ENCODE measurements around the gene MARK3. TPM values are rescaled to one million over a fixed set of nuclear protein-coding genes. Genes with fewer than 3 reads are reported as not detected.

The MARK3 gene
- total RNA-seq, 2 experiments from 2014 or later: 78.6 to 81.4 TPM

- CTCF ChIA-PET: no interaction called here
- no peak overlapping the region for H3K4me3 Mint-ChIP-seq
Measured at GRCh38 chr14:103532216-103533136, 147.3 kb downstream of the MARK3 start.

GRCh38 chr14:103533137-103533998, 148.2 kb downstream of the MARK3 start:
- Mint-ChIP-seq H3K27me3 (no peaks in the 10 kb centered on the region), H3K4me3 (no peak overlapping the region), H3K4me1 (peaks cover 24% of the 10 kb centered on the region), H3K9me3 (no peaks in the 10 kb centered on the region), H3K27ac (no peak overlapping the region), H3K36me3 (ENCODE audit: low read depth) (peaks cover 4% of the 10 kb centered on the region)
- ChIA-PET POLR2A (no interaction called here), CTCF (interaction anchor here (2.1 kb wide), 1 partner anchor 15 kb away, joined by 7 read pairs; no protein-coding TSS in a partner anchor)
- DNase-seq: no peak

More at GRCh38 chr14:103532216-103533136, 147.3 kb downstream of the MARK3 start:
- DNase-seq: no peak
- H3K9me3 Mint-ChIP-seq: no peaks in the 10 kb centered on the region
- POLR2A ChIA-PET: no interaction called here
- H3K27me3 Mint-ChIP-seq: no peaks in the 10 kb centered on the region
- H3K27ac Mint-ChIP-seq: no peak overlapping the region
- peaks cover 30% of the 10 kb centered on the region for H3K4me1 Mint-ChIP-seq
- peaks cover 4% of the 10 kb centered on the region for H3K36me3 Mint-ChIP-seq (ENCODE audit: low read depth)

GRCh38 chr14:103533999-103534575, 148.9 kb downstream of the MARK3 start:
- H3K9me3 Mint-ChIP-seq: no peaks in the 10 kb centered on the region
- peaks cover 2% of the 10 kb centered on the region for H3K36me3 Mint-ChIP-seq (ENCODE audit: low read depth)
- peaks cover 20% of the 10 kb centered on the region for H3K4me1 Mint-ChIP-seq
- H3K4me3 Mint-ChIP-seq: no peak overlapping the region
- ChIA-PET POLR2A (no interaction called here), CTCF (interaction anchor here (1.0 to 2.1 kb wide), 2 partner anchors 13 to 16 kb away, joined by 3 to 7 read pairs; no protein-coding TSS in a partner anchor)
- H3K27me3 Mint-ChIP-seq: no peaks in the 10 kb centered on the region
- no peak overlapping the region for H3K27ac Mint-ChIP-seq
- DNase-seq: no peak

GRCh38 chr14:103534576-103535061, 149.4 kb downstream of the MARK3 start:
- H3K4me1 Mint-ChIP-seq: peaks cover 18% of the 10 kb centered on the region
- no peak for DNase-seq
- H3K36me3 Mint-ChIP-seq (ENCODE audit: low read depth): no peaks in the 10 kb centered on the region
- H3K27ac Mint-ChIP-seq: no peak overlapping the region
- no peaks in the 10 kb centered on the region for H3K27me3 Mint-ChIP-seq
- no peak overlapping the region for H3K4me3 Mint-ChIP-seq
- no peaks in the 10 kb centered on the region for H3K9me3 Mint-ChIP-seq
- ChIA-PET CTCF (interaction anchor here (1.0 to 2.1 kb wide), 2 partner anchors 13 to 16 kb away, joined by 3 to 7 read pairs; no protein-coding TSS in a partner anchor), POLR2A (no interaction called here)

GRCh38 chr14:103535081-103535890, 150.1 kb downstream of the MARK3 start:
- CTCF ChIA-PET: interaction anchor here (1.0 to 2.1 kb wide), 2 partner anchors 12 to 17 kb away, joined by 3 to 7 read pairs; no protein-coding TSS in a partner anchor
- no peak overlapping the region for H3K4me3 Mint-ChIP-seq
- peaks cover 11% of the 10 kb centered on the region for H3K4me1 Mint-ChIP-seq

GRCh38 chr14:103535891-103536565, 150.8 kb downstream of the MARK3 start:
- ChIA-PET POLR2A (no interaction called here), CTCF (interaction anchor here (0.6 to 2.1 kb wide), 3 partner anchors 15 to 21 kb away, joined by 3 to 7 read pairs (median 3); no protein-coding TSS in a partner anchor)
- DNase-seq: no peak
- Mint-ChIP-seq H3K27me3 (no peaks in the 10 kb centered on the region), H3K4me1 (peaks cover 7% of the 10 kb centered on the region), H3K4me3 (no peak overlapping the region), H3K36me3 (ENCODE audit: low read depth) (no peaks in the 10 kb centered on the region), H3K9me3 (no peaks in the 10 kb centered on the region), H3K27ac (no peak overlapping the region)

More at GRCh38 chr14:103535081-103535890, 150.1 kb downstream of the MARK3 start:
- Mint-ChIP-seq H3K9me3 (no peaks in the 10 kb centered on the region), H3K36me3 (ENCODE audit: low read depth) (no peaks in the 10 kb centered on the region), H3K27me3 (no peaks in the 10 kb centered on the region), H3K27ac (no peak overlapping the region)
- POLR2A ChIA-PET: no interaction called here
- DNase-seq: no peak

GRCh38 chr14:103536693-103537092, 151.5 kb downstream of the MARK3 start:
- ChIA-PET CTCF (interaction anchor here (1.3 kb wide), 1 partner anchor 16 kb away, joined by 3 read pairs; no protein-coding TSS in a partner anchor), POLR2A (no interaction called here)
- H3K27me3 Mint-ChIP-seq: no peaks in the 10 kb centered on the region
- H3K9me3 Mint-ChIP-seq: no peaks in the 10 kb centered on the region
- DNase-seq: no peak
- peaks cover under 1% of the 10 kb centered on the region for H3K4me1 Mint-ChIP-seq
- H3K4me3 Mint-ChIP-seq: no peak overlapping the region
- H3K27ac Mint-ChIP-seq: no peak overlapping the region
- no peaks in the 10 kb centered on the region for H3K36me3 Mint-ChIP-seq (ENCODE audit: low read depth)

GRCh38 chr14:103537175-103537990, 152.2 kb downstream of the MARK3 start:
- ChIA-PET POLR2A (no interaction called here), CTCF (interaction anchor here (1.3 kb wide), 1 partner anchor 16 kb away, joined by 3 read pairs; no protein-coding TSS in a partner anchor)
- H3K4me3 Mint-ChIP-seq: no peak overlapping the region
- DNase-seq: no peak
- no peaks in the 10 kb centered on the region for H3K27me3 Mint-ChIP-seq
- no peaks in the 10 kb centered on the region for H3K9me3 Mint-ChIP-seq
- no peak overlapping the region for H3K27ac Mint-ChIP-seq
- H3K4me1 Mint-ChIP-seq: no peaks in the 10 kb centered on the region
- no peaks in the 10 kb centered on the region for H3K36me3 Mint-ChIP-seq (ENCODE audit: low read depth)

GRCh38 chr14:103538291-103539055, 153.3 kb downstream of the MARK3 start:
- no peaks in the 10 kb centered on the region for H3K4me1 Mint-ChIP-seq
- no peak overlapping the region for H3K4me3 Mint-ChIP-seq
- ChIA-PET POLR2A (no interaction called here), CTCF (interaction anchor here (1.0 kb wide), 1 partner anchor 9 kb away, joined by 6 read pairs; no protein-coding TSS in a partner anchor)
- DNase-seq: no peak
- H3K9me3 Mint-ChIP-seq: no peaks in the 10 kb centered on the region
- no peaks in the 10 kb centered on the region for H3K36me3 Mint-ChIP-seq (ENCODE audit: low read depth)
- H3K27ac Mint-ChIP-seq: no peak overlapping the region
- no peaks in the 10 kb centered on the region for H3K27me3 Mint-ChIP-seq

- Mint-ChIP-seq H3K27ac (no peak overlapping the region), H3K36me3 (ENCODE audit: low read depth) (no peaks in the 10 kb centered on the region), H3K9me3 (no peaks in the 10 kb centered on the region), H3K4me1 (no peaks in the 10 kb centered on the region), H3K27me3 (no peaks in the 10 kb centered on the region), H3K4me3 (no peak overlapping the region)
- DNase-seq: no peak
- CTCF ChIA-PET: interaction anchor here (1.0 kb wide), 1 partner anchor 8 kb away, joined by 6 read pairs; no protein-coding TSS in a partner anchor
- POLR2A ChIA-PET: no interaction called here
Measured at GRCh38 chr14:103539056-103539825, 154.0 kb downstream of the MARK3 start.
